ENCODE measurements around the gene SLC39A7. TPM values are rescaled to one million over a fixed set of nuclear protein-coding genes. Genes with fewer than 3 reads are reported as not detected.

SLC39A7 gene
- total RNA-seq, 4 donors from 2014 or later = 45.4 to 61.3 (median 58.1) TPM

DNA sequence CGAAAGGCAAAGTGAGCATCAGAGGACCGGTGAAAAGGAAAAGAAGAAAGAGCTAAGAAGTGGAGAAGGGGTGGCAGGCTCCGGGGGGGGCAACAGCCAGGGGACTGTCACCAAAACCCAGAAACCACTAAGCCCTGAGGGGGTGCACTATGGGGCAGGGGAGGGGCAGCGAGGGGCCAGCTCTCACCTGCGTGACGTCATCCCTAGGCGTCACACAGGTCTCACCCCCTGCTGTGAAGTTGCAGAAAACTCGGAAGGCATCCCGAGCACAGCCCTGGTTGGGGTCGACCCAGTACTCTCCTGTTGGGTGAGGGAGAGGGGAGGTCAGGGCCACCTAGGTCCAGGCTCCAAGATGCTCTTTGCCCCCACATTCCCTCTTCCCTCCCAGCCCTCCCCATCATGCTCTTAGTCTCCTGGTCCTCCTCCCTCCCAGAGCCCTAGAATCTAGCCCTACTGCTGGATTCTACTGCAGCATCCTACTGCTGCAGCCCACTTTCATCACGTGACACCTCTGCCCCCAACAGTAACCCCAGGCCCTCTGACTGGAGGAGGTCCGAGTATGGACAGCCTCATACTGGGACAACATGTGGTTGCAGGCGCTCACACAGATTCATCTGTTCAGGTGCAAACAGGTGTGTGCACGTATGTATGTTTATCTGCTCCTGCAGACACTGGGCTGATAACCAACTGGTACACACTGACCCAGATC lies 35.8 kb upstream of the SLC39A7 start:
- TF ChIP-seq POLR2A (IDR thresholded peaks at IDR 0.05) (no peak), EP300 (IDR thresholded peaks at IDR 0.05) (no peak)
- TF ChIP-seq, protein P1, sequence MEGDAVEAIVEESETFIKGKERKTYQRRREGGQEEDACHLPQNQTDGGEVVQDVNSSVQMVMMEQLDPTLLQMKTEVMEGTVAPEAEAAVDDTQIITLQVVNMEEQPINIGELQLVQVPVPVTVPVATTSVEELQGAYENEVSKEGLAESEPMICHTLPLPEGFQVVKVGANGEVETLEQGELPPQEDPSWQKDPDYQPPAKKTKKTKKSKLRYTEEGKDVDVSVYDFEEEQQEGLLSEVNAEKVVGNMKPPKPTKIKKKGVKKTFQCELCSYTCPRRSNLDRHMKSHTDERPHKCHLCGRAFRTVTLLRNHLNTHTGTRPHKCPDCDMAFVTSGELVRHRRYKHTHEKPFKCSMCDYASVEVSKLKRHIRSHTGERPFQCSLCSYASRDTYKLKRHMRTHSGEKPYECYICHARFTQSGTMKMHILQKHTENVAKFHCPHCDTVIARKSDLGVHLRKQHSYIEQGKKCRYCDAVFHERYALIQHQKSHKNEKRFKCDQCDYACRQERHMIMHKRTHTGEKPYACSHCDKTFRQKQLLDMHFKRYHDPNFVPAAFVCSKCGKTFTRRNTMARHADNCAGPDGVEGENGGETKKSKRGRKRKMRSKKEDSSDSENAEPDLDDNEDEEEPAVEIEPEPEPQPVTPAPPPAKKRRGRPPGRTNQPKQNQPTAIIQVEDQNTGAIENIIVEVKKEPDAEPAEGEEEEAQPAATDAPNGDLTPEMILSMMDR (IDR thresholded peaks at IDR 0.05) = no peak
- no peak overlapping the region for H3K4me3 ChIP-seq

DNA sequence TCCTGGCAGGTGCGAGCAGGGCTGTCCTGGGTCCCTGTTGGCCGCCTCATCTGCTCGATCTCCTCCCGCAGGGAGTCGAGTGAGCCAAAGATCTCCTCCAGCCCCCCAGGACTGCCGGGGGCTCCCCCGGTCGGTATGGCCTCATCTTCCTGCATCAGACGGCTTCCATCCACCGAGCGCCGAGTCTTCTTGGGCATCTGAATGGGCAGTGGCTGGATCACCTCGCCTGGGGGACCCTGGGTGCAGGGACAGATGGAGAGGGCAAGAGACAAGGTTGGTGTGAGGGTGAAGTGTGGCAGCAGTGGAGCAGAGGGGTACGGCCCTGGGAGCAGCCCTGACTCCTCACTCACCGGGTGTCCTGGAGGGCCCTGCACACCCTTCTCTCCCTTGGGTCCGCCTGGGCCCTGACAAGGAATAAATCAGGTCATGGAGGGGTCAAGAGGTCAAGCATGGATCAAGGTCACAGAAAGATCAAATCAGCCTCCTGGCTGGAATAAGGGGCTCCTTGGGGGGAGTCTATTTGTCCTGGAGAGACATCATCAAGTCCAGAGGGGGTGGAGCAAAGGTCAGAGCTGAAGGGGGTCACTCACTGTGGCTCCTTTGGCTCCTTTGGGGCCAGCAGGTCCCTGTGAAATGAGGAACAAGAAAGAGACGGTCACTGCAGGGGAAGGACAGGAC lies 34.9 kb upstream of the SLC39A7 start:
- WGBS, 2 donors = 88 to 91% methylated on average over 16 to 17 of the region's 17 CpGs
- no peaks in the 10 kb centered on the region for H3K9me3 ChIP-seq
- H3K36me3 ChIP-seq = no peaks in the 10 kb centered on the region
- no peaks in the 10 kb centered on the region for H3K27me3 ChIP-seq
- H3K4me1 ChIP-seq = peaks cover 0 to 17% (median 9%) of the 10 kb centered on the region in 4 donors
- no peak overlapping the region for H3K4me3 ChIP-seq
- TF ChIP-seq, protein P1 (IDR thresholded peaks at IDR 0.05) = no peak
- TF ChIP-seq POLR2A (IDR thresholded peaks at IDR 0.05) (no peak), EP300 (IDR thresholded peaks at IDR 0.05) (no peak)
- no peak for DNase-seq (ENCODE audit: low spot score in 2 of 2)
- H3K27ac ChIP-seq = no peak overlapping the region

More for the DNA sequence above, 35.8 kb upstream of the SLC39A7 start:
- WGBS, 2 donors = 69 to 73% methylated on average over 14 of the region's 14 CpGs
- Histone ChIP-seq H3K9me3 (no peaks in the 10 kb centered on the region), H3K4me1 (peaks cover 0 to 24% (median 10%) of the 10 kb centered on the region in 4 donors), H3K27ac (no peak overlapping the region), H3K36me3 (no peaks in the 10 kb centered on the region), H3K27me3 (no peaks in the 10 kb centered on the region)
- DNase-seq (ENCODE audit: low spot score in 2 of 2) = no peak

DNA sequence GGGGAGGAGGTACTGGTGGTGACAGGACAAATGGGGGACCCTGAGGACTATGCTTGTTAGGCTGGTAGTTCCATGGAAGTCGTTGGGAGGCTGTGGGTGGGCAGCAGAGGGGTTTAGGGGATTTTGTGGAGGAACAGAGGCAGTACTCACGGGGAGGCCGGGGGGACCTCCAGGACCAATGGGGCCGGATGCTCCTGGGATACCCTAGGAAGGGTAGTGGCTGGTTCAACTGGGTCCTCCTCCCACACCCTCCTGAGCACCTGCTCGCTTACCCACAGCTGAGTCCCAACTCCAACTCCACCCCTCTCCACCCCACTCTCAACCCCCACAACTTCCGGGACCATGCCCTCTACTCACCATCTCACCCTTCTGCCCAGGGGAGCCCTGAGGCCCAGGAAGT lies 34.3 kb upstream of the SLC39A7 start:
- peaks cover 0 to 11% (median 4%) of the 10 kb centered on the region in 4 donors for H3K4me1 ChIP-seq
- H3K27ac ChIP-seq = no peak overlapping the region
- no peak for TF ChIP-seq POLR2A (IDR thresholded peaks at IDR 0.05)
- no peak for TF ChIP-seq EP300 (IDR thresholded peaks at IDR 0.05)
- 88 to 89% methylated on average over 6 of the region's 6 CpGs for WGBS, 2 donors
- DNase-seq (ENCODE audit: low spot score in 2 of 2) = no peak
- H3K9me3 ChIP-seq = no peaks in the 10 kb centered on the region
- H3K4me3 ChIP-seq = no peak overlapping the region
- no peaks in the 10 kb centered on the region for H3K27me3 ChIP-seq
- H3K36me3 ChIP-seq = no peaks in the 10 kb centered on the region

DNA sequence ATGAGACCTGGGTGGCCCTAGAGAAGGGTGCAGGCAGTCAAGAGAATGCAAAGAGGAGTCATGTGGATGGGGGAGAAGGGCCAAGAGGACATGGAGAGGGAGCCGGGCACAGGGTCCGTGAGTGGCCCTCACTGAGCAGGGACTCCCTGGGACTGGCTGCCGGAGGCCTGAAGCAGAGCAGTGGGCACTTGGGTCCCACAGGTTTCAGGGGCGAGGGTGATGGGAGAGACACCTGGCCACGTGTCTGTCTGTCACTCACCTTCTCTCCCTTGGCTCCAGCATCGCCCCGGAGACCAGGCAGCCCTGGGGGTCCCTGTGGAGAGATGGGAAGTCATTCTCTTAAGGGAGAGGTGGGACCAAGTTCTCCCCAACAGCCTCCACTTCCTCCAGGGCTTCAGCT lies 33.9 kb upstream of the SLC39A7 start:
- Histone ChIP-seq H3K9me3 (no peaks in the 10 kb centered on the region), H3K4me1 (peaks cover 0 to 6% (median 2%) of the 10 kb centered on the region in 4 donors), H3K27me3 (no peaks in the 10 kb centered on the region), H3K27ac (no peak overlapping the region), H3K36me3 (no peaks in the 10 kb centered on the region), H3K4me3 (no peak overlapping the region)
- no peak for TF ChIP-seq EP300 (IDR thresholded peaks at IDR 0.05)
- TF ChIP-seq, protein P1 (IDR thresholded peaks at IDR 0.05) = no peak
- TF ChIP-seq POLR2A (IDR thresholded peaks at IDR 0.05) = no peak
- no peak for DNase-seq (ENCODE audit: low spot score in 2 of 2)
- WGBS, 2 donors = 90 to 91% methylated on average over 4 to 7 of the region's 7 CpGs

DNA sequence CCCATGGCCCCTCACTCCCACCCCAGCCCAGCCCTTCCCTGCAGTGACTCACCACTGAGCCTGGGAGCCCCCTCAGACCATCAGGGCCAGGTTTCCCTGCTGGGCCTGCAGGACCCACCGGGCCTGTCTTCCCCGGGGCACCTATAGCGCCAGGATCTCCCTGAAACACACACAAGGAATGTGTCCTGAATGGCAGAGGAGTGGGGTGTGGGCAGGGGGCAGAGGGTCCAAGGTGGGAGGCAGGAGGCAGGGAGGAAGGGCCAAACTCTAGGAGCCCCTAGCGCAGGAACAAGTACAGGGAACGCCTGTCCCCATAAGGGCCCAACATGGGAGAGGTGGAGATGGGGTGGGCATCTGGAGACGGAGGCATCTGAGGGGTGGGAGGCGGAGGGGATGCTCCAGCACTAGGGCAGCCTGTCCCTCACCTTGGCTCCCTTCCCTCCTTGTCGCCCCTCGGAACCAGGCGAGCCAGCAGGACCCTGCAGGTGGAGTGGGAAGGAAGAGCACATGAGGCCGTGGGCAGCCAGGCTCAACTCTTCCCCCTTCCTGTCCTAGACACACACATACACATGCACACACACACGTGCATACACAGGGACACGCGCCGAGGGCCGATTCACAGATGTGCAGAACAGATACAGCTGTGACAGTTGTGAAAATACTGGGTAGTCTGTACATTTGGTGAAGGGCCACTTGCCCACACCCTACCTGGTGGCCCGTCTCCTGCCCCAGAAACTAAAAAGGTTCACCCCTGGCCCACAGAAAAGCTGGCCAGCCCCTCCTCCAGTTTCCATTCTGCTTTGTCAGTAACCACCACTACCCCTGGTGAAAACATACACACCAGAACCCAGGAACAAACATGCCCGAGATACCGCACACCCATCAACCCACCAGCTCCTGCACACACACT lies 33.0 kb upstream of the SLC39A7 start:
- TF ChIP-seq EP300 (IDR thresholded peaks at IDR 0.05) (no peak), POLR2A (IDR thresholded peaks at IDR 0.05) (no peak)
- TF ChIP-seq, protein P1 (IDR thresholded peaks at IDR 0.05) = no peak
- Histone ChIP-seq H3K9me3 (no peaks in the 10 kb centered on the region), H3K36me3 (no peaks in the 10 kb centered on the region), H3K4me1 (no peaks in the 10 kb centered on the region), H3K27ac (no peak overlapping the region), H3K4me3 (no peak overlapping the region), H3K27me3 (no peaks in the 10 kb centered on the region)
- no peak for DNase-seq (ENCODE audit: low spot score in 2 of 2)
- WGBS, 2 donors = 84 to 91% methylated on average over 19 of the region's 19 CpGs
